HG02938 (cell line): Measurements from ENCODE around the gene GNA15.

Experiments
- ATAC-seq: cut with Tn5 transposase; IDR thresholded peaks from one replicate; pipeline ENCODE4 v1.9.1; 2021; ENCODE audit warnings: mild to moderate bottlenecking, moderate library complexity; ENCODE audit not compliant: unreplicated experiment

GNA15 gene

DNA sequence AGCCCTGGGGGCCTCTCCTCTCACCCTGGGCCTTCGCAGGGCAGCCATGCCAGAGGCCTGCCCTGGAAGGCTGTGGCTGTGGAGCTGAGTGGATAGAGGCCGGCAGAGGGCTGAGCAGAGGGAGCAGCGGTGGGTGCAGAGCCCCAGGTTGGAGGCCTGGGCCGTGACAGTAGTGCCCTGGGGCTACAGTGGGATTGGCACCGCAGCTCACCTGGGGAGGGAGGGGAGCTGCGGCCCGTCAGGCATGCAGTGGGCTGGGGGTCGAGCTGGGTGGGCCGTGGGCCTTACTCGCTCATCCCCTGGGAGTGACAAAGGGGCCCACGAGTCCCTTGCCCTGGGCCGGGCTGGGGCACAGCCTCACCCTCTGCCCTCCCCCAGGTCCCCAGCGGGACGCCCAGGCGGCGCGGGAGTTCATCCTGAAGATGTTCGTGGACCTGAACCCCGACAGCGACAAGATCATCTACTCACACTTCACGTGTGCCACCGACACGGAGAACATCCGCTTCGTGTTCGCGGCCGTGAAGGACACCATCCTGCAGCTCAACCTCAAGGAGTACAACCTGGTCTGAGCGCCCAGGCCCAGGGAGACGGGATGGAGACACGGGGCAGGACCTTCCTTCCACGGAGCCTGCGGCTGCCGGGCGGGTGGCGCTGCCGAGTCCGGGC lies 15.1 kb upstream of the GNA15 start:
- ATAC-seq = no peak

DNA sequence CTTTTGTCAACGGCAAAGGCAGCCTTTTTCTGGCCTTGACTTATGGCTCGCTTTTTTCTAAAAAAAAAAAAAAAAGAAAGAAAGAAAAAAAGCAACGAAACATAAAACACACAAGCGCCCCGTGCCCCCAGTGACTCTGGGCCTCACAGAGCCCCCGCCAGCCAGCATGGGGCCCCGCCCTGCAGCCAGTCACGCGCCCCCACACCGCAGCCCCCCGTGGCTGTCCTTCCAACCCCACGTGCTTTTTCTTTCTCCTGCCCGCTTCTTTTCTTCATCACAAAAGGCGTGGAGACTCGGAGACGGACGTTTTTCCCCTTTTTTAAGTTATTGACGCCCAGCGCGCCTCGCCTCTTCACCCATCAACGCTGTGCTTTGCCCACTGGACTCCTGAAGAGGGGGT lies 14.4 kb upstream of the GNA15 start:
- no peak for ATAC-seq

DNA sequence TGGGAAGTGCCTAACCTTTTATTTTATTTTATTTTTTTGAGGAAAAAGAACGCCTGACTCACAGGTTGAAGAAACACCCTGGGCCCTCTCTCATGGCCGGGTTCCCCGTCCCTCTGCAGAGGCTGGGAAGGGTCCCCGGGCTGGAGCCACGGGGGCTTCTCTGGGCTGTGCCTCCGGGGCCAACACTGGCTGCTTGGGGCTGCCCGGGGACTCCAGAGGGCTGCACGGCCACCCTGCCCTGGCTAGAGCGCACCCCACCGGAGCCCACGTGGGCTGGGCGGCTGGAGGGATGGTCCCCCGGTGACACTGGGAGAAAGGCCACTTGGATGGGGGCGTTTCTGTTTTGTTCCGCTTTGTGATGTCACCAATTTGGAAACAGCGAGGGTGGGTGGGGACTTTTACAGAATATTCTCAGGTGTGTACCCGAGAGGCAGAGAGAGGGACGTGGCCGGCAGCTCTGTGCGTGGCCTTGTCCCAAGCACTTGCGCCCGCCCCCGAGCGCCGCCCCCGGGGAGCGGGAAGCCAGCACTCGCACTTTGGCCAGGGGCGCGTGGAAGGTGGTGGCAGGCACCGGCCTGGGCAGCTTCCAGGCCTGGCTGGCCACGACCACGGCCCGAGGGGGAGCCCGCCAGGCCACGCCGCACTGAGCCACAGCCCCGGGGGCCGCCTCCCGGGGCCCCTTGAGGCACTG lies 13.9 kb upstream of the GNA15 start:
- no peak for ATAC-seq

DNA sequence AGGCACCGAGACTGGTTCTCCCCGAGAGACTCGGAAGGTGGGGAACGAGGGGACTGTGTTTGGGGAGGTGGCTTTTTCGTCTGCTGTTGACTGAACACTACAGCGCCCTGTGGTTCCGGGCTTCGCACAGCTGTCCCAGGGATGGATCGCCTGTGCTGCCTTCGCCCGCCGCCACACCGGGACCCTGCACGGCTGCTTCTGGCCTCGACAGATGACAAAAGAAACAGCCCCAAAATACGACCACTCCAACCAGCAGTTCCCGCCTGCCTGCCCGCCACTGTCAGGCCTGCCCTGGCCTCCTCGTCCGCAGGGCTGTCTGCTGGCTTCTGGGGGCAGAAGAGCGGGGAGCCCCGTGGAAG lies 13.3 kb upstream of the GNA15 start:
- ATAC-seq = no peak

DNA sequence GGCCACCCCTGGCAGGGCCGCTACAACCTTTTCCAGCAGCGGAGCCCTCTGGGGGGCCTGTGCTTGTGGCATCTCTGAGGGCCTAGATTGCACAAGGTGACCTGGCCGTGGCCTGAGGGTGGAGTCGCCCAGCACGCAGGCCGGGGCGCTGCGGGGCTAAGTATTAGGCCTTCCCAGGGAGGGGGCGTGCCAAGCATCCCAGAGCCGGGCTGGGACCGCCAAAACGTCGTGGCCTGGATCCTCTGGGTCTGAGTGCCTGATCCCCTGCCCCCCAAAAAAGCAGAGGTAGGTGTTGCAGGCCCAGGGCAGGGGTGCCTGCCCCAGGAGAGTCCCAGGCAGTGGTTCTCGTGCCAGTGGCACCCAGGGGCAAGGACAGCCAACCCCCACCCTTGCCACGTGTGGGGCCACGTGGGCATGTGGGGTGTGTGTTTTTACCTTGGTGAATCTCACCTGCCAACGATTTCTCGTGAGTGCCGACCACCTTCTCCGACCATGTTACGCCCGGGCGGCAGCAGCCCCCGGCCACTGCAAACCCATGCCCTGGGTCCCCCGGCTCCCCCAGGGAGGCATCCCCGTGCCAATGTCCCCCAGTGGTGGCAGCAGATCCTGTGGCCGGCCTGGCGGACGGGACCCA lies 12.6 kb upstream of the GNA15 start:
- no peak for ATAC-seq

DNA sequence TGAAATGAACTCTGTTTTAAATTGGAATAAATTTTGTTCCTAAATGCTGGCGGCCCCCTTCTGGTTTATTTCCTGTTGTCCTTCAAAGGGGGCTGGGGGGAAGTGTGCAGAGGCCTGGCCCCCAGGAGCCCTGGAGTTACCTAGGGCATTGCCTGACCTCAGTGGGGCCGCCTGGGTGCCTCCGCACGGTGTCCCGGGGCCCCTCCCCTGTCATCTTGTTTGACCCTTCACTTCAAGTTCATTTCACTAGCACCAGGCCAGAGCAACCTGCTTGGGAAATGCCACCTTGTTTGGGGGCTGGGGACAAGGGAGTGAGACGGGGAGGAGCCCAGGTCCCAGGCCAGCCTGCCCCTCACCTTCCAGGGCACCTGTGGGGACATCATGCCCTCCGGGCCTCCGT lies 11.9 kb upstream of the GNA15 start:
- no peak for ATAC-seq

DNA sequence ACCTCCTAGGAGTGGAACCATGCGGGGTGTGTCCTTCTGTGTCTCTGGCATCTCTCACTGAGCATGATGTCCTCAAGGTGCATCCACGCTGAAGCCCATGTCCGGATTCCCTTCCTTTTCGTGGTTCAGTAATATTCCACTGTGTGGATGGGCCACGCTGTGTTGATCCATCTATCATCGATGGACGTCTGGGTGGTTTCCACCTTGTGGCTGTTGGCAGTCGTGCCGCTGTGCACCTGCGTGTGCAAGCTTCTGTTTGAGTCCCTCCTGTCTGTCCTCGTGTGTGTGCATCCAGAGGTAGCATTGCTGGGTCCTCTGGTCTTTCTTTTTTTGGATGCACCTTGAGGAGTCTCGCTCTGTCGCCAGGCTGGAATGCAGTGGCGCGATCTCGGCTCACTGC lies 11.2 kb upstream of the GNA15 start:
- ATAC-seq = no peak

DNA sequence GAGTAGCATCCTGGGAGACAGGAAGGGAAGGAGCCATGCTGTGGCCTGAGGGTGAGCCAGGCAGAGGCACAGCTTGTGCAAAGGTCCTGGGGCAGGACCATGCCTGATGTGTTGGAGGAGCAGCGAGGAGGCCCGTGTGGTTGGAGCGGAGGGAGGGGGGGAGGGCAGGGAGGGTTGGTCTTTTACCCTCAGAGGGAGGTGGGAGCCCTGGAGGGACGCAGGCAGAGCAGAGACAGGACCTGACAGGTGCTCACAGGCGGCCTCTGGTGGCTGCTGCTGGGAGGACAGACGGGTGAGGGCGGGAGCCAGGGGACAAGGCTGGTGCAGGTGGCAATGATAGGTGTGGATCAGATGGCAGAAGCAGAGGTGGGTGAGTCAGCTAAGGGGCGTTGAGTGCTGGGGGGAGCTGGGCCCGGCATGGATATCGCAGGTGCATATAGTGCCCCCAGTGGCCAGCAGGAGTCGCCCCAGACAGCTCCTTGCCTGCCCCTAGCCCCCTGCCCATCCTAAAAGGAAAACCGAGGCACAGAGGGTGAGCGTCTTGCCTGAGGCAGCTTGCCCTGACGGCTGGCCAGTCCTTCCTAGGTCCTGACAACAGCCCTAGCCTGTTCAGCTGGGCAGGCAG lies 9.8 kb upstream of the GNA15 start:
- ATAC-seq = no peak

DNA sequence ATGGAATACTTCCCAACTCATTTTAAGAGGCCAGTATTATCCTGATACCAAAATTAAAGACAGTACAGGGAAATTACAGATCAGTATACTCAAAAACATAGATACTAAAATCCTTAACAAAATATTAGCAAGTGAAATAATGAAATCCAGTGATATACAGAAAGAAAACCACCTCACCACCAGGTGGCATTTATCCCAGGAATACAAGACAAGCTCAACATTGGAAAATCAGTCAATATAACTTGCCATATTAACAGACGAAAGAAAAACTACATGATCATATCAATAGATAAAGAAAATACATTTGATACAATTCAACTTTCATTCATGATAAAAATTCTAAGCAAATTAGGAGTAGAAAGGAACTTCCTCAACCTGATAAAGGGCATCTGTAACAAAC lies 6.7 kb upstream of the GNA15 start:
- no peak for ATAC-seq

DNA sequence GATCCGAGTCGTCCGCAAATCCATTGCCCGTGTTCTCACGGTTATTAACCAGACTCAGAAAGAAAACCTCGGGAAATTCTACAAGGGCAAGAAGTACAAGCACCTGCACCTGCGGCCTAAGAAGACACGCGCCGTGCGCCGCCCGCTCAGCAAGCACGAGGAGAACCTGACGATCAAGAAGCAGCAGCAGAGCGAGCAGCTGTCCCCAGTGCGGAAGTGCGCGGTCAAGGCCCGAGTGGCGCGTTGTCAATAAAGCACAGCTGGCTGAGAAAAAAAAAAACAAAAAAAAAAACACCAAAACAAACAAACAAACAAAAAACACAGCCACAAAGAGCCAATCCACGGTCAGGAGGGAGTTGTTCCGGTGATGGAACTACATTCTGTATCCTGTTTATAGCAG lies 4.7 kb upstream of the GNA15 start:
- ATAC-seq = no peak

DNA sequence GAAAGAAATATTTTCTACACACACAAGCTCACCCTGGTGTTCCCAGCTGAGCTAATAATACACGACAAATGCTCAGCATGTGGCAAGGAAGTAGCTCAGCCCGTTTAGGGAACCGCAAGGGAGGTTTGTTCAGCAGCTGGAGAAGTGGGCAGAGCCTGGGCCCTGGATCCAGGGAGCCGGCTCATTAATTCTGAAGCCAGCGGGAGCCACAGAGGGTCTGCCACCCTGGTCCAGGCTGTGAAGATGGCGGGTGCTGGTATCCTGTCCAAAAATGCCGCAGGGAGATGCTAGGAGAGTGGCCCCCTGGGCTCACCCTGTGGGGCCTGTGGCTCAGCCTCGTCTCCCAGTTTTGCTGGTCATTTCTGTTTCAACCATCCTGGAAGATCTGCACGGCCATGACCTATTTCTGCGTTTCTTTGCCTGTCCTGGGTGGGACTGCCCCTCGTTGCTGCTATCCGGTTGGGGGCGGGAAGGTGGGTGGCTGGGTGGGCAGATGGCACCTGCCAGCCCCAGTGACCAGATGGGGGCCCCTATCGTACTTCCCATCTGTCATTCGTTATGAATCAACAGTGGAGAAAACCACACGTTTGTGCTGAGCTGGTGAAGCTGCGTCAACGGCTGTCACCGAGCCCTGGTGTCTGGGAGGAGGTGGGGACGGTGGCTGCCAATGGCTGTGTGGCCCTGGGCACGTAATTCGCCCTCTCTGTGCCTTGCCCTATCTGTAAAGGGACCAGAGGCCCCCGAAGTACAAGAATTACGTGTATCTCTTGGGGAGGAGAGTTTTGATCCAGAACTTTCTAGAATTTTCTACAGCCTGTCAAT lies 2.7 kb upstream of the GNA15 start:
- peak; percentile 47 for ATAC-seq

DNA sequence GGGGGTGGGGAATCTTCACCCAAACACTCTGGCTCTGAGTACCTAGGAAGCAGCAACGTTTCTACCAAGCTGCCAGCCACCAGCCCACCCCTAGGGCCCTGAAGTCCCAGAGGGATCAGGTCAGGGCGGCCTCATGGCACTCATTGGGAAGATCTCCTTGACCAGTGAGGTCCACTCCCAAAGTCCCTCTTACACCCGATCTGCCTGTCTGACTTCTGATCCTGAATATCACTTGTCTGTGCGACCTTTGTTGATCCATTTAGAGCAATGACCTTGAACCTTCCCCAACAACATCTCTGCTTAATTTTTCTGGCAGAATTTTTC lies 2.1 kb upstream of the GNA15 start:
- ATAC-seq = no peak

DNA sequence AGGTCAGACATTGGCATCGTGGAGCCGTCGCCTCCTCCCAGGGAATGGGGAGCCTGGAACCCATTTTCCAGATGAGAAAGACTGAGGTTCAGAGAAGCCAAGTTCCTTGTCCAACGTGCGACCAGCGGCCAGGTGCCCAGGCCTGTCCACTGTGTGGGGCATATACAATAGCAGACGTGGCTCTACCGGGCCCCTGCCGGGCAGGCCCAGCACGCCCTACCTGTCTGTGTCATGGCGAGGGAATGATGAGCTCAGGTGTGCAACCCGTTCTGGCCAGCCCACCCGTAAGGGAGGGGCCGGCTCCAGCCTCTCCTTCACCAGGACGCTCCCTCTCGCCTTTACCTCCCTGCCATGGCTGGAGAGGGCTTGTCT lies 837 bp downstream of the GNA15 start:
- no peak for ATAC-seq

DNA sequence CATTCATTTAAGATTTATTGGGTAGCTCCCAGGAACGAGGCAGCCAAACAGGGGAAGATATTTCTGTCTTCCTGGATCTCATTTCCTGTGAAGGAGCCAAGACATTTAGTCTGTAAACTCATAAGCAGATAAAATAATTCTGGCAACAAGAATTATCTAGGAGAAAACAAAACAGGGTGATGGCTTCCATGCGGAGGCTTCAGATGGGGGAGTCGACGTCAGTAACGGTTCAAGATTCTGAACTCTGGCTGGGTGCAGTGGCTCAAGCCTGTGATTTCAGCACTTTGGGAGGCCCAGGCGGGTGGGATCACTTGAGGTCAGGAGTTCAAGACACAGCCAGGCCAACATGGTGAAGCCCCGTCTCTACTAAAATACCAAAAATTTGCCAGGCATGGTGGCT lies 1.3 kb downstream of the GNA15 start:
- ATAC-seq = no peak

DNA sequence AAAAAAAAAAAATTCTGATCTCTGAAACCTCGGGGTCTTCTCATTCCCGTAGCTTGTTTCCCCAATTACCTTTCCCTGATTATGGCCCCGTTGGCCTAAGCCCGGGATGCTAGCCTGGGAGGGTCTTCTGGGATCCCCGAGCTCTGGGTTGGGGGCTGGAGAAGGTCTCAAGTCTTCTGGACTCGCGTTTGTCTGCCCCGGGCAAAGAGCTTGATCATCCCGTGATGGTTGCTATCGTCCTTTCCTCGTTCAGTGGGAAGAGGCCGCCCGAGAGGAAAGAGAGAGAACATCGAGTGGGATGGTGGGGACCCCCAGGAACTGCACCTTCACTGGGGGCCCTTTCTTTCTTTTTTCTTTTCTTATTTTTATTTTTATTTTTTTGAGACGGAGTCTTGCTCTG lies 2.4 kb downstream of the GNA15 start:
- ATAC-seq = no peak

DNA sequence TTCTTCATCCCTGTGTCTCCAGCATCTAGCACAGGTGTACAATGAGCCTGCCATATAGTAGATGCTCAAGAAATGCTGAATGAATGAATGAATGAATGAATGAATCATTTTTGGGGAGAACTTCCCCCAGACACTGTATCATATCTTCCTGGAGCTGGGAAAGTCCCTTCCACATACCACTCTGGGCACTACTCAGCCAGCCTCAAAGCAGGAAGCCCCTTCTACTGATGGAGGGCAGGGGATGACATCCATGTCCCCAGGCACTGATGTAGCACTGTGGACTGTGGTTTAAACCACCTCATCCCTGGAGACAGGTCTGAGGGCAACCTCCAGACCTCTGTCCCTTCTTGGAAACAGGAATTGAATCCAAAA lies 4.8 kb downstream of the GNA15 start:
- no peak for ATAC-seq

DNA sequence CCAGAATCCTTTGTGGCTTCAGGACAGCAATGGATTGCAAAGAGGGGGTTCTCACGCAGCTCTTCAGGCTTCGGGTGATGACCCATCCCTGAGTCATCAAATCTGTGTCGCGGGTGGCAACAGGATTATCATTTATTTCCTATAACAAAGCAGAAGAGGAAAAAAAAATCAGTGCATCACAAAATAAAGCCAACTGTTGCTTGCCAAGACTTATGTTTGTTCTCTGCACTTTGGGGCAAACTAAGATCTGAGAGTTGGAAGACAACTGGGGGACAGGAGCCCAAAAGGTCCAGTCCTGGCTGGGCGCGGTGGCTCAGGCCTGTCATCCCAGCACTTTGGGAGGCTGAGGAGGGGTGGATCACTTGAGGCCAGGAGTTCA lies 6.4 kb downstream of the GNA15 start:
- no peak for ATAC-seq

DNA sequence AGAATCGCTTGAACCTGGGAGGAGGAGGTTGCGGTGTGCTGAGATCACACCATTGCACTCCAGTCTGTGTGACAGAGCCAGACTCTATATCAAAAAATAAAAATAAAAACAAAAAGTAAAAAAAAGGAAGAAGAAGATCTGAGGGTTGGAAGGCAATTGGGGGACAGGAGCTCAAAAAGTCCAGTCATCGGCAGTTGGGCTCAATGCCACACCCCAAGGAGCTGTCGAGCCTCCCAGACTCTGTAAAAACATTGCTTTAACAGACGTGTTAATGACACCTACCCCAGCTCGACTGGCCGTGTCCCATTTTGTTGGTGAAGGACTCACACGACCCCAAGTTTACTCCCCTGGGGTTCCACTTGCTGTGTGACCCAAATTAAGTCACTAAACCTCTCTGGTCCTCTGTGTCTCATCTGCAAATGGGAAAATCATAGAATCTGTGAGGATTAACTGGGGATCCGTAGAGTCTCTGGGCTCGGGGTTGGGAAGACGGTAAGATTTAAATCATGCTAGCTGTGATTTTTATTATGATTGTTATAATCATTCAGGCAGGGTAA lies 7.0 kb downstream of the GNA15 start:
- no peak for ATAC-seq

DNA sequence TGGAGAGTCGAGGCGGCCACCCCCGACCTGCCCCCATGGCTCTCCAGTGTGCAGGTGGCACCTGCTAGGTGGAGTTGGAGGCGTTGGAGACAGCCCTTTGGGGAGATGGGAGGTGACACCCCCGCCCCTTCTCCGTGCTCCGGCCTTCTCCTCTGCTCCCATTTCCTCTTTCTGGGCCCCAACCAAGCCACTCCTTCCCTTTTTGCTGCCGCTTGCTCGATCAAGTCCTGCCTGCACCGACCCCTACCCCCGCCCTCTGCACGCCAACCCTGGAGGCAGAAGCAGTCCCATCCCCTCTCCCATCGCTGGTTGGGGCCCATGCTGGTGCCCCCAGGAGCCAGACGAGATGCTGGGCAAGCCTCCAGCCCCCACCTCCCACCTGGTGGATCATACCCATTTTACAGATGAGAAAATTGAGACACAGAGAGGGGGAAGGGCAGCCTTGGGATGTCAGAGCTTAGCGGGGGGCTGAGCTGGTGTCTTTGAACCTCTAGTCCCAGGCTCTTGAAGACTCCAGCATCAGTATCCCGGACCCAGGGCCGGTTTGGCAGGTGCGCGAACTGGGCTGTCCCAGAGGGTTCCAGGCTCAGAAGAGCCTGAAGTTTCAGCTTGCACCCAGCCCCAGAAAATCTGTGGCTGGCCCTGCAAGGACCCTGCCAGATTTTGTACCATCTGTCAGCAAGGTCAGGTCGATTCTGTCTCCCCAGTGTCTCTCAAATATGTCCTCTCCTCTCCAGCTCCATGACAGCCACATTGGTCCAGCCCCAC lies 10.3 kb downstream of the GNA15 start:
- no peak for ATAC-seq

DNA sequence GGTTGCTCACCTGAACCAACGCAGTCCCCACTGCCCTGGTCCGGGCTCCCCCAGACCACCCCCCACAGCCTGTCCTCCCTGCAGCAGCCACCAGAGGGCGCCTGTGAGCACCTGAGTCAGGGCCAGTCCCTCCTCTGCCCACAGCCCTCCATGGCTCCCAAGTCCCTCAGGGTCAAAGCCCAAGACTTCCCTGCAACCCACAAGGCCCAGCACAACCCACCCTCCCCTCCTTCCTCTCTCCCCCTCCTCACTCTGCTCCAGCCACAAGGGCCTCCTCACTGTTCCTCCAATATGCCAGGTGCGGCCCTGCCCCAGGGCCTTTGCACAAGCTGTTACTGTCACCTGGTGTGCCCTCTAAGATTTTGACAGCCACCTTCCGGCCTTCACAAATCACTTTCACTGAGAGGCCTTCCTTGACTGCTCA lies 10.9 kb downstream of the GNA15 start:
- no peak for ATAC-seq

DNA sequence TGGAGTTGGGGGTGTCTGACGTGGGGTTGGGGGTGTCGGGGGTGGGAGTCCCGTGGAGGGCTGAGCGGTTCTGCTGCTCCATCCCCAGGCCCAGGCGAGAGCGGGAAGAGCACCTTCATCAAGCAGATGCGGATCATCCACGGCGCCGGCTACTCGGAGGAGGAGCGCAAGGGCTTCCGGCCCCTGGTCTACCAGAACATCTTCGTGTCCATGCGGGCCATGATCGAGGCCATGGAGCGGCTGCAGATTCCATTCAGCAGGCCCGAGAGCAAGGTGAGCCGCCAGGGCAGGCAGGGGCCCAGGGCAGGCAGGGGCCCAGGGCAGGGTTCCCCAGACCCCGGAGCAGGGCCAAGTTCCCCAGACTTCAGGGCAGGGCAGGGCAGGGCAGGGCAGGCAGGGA lies 12.7 kb downstream of the GNA15 start:
- no peak for ATAC-seq
